MG63 (cell line): ENCODE data around the gene AMPH. TPM values are rescaled to one million over a fixed set of nuclear protein-coding genes. Genes with fewer than 3 reads are reported as not detected.
"Not testable (repeated sequence)": the region's sequence is repeated elsewhere in the genome, so short reads cannot be mapped to it uniquely, and the experiment has no call there.

Experiments
- DNase-seq: peaks from one replicate; pipeline ENCODE4 v3.0.0-alpha.2; 2020
- H3K27me3 ChIP-seq: fragments of 250-450 bp; sonication (Bioruptor Pico); 2 replicates; pipeline ENCODE4 v1.5.1; 2020; ENCODE audit warnings: mild to moderate bottlenecking, moderate library complexity
- H3K36me3 ChIP-seq: fragments of 250-450 bp; sonication (Bioruptor Pico); 2 replicates; pipeline ENCODE4 v1.5.1; 2020; ENCODE audit warnings: mild to moderate bottlenecking, moderate library complexity
- H3K4me3 ChIP-seq: fragments of 250-450 bp; sonication (Bioruptor Pico); 2 replicates; pipeline ENCODE4 v1.5.1; 2020; ENCODE audit warnings: mild to moderate bottlenecking, moderate library complexity
- H3K9me3 ChIP-seq: fragments of 250-450 bp; sonication (Bioruptor Pico); 2 replicates; pipeline ENCODE4 v1.5.1; 2020; ENCODE audit warnings: mild to moderate bottlenecking, moderate library complexity
- total RNA-seq: library from RNA; depleted of rRNA; stranded (reverse); fragments of >200 nt; shearing (Covaris generic); gene quantifications from 2 replicates; pipeline ENCODE4 v1.2.3, GENCODE V29; 2014; ENCODE audit warnings: low replicate concordance

AMPH gene
- total RNA-seq, 1 experiment from 2014 or later, result 1.6 TPM

GRCh38 chr7:38571620-38572019 is 59.6 kb downstream of the AMPH start:
- not testable (repeated sequence) for H3K36me3 ChIP-seq, DNase-seq, H3K9me3 ChIP-seq, H3K4me3 ChIP-seq, H3K27me3 ChIP-seq

GRCh38 chr7:38568497-38568896 is 62.7 kb downstream of the AMPH start:
- no peak for DNase-seq
- Histone ChIP-seq H3K9me3 (no peaks in the 10 kb centered on the region), H3K36me3 (no peaks in the 10 kb centered on the region), H3K4me3 (no peak overlapping the region), H3K27me3 (no peaks in the 10 kb centered on the region)

- no peak overlapping the region for H3K4me3 ChIP-seq
- no peaks in the 10 kb centered on the region for H3K27me3 ChIP-seq
- DNase-seq, result no peak
- H3K9me3 ChIP-seq, result no peaks in the 10 kb centered on the region
- H3K36me3 ChIP-seq, result no peaks in the 10 kb centered on the region
Observed at GRCh38 chr7:38565289-38565688, 65.9 kb downstream of the AMPH start.

GRCh38 chr7:38563741-38564140 is 67.4 kb downstream of the AMPH start:
- H3K4me3 ChIP-seq, result no peak overlapping the region
- no peaks in the 10 kb centered on the region for H3K9me3 ChIP-seq
- no peaks in the 10 kb centered on the region for H3K36me3 ChIP-seq
- no peaks in the 10 kb centered on the region for H3K27me3 ChIP-seq
- no peak for DNase-seq

GRCh38 chr7:38561166-38561565 is 70.0 kb downstream of the AMPH start:
- Histone ChIP-seq H3K4me3 (no peak overlapping the region), H3K9me3 (no peaks in the 10 kb centered on the region), H3K36me3 (no peaks in the 10 kb centered on the region), H3K27me3 (no peaks in the 10 kb centered on the region)
- peak; percentile 72 for DNase-seq

- Histone ChIP-seq H3K4me3 (no peak overlapping the region), H3K27me3 (no peaks in the 10 kb centered on the region), H3K36me3 (no peaks in the 10 kb centered on the region), H3K9me3 (no peaks in the 10 kb centered on the region)
- peak; percentile 26 for DNase-seq
Observed at GRCh38 chr7:38558761-38559345, 72.3 kb downstream of the AMPH start.

GRCh38 chr7:38554586-38554985 is 76.6 kb downstream of the AMPH start:
- Histone ChIP-seq H3K36me3 (no peaks in the 10 kb centered on the region), H3K27me3 (no peaks in the 10 kb centered on the region), H3K4me3 (no peak overlapping the region), H3K9me3 (no peaks in the 10 kb centered on the region)
- no peak for DNase-seq

GRCh38 chr7:38550836-38551235 is 80.3 kb downstream of the AMPH start:
- DNase-seq, result no peak
- H3K9me3 ChIP-seq, result no peaks in the 10 kb centered on the region
- H3K4me3 ChIP-seq, result no peak overlapping the region
- H3K27me3 ChIP-seq, result no peaks in the 10 kb centered on the region
- no peaks in the 10 kb centered on the region for H3K36me3 ChIP-seq

- no peak for DNase-seq
- Histone ChIP-seq H3K36me3 (no peaks in the 10 kb centered on the region), H3K4me3 (no peak overlapping the region), H3K27me3 (no peaks in the 10 kb centered on the region), H3K9me3 (no peaks in the 10 kb centered on the region)
Observed at GRCh38 chr7:38548605-38549004, 82.6 kb downstream of the AMPH start.

- no peak overlapping the region for H3K4me3 ChIP-seq
- no peaks in the 10 kb centered on the region for H3K9me3 ChIP-seq
- H3K27me3 ChIP-seq, result no peaks in the 10 kb centered on the region
- no peaks in the 10 kb centered on the region for H3K36me3 ChIP-seq
- no peak for DNase-seq
Observed at GRCh38 chr7:38546763-38547162, 84.4 kb downstream of the AMPH start.

GRCh38 chr7:38545977-38546376 is 85.2 kb downstream of the AMPH start:
- H3K9me3 ChIP-seq, result no peaks in the 10 kb centered on the region
- no peaks in the 10 kb centered on the region for H3K36me3 ChIP-seq
- H3K4me3 ChIP-seq, result no peak overlapping the region
- no peaks in the 10 kb centered on the region for H3K27me3 ChIP-seq
- DNase-seq, result no peak

GRCh38 chr7:38542156-38542555 is 89.0 kb downstream of the AMPH start:
- Histone ChIP-seq H3K36me3 (no peaks in the 10 kb centered on the region), H3K4me3 (no peak overlapping the region), H3K27me3 (no peaks in the 10 kb centered on the region), H3K9me3 (no peaks in the 10 kb centered on the region)
- DNase-seq, result peak; percentile 44

GRCh38 chr7:38541440-38541839 is 89.7 kb downstream of the AMPH start:
- peak; percentile 23 for DNase-seq
- Histone ChIP-seq H3K27me3 (no peaks in the 10 kb centered on the region), H3K4me3 (no peak overlapping the region), H3K36me3 (no peaks in the 10 kb centered on the region), H3K9me3 (no peaks in the 10 kb centered on the region)

- no peaks in the 10 kb centered on the region for H3K36me3 ChIP-seq
- DNase-seq, result no peak
- no peaks in the 10 kb centered on the region for H3K27me3 ChIP-seq
- no peak overlapping the region for H3K4me3 ChIP-seq
- no peaks in the 10 kb centered on the region for H3K9me3 ChIP-seq
Observed at GRCh38 chr7:38539477-38540081, 91.6 kb downstream of the AMPH start.

GRCh38 chr7:38535073-38535472 is 96.1 kb downstream of the AMPH start:
- Histone ChIP-seq H3K4me3 (no peak overlapping the region), H3K9me3 (no peaks in the 10 kb centered on the region), H3K27me3 (no peaks in the 10 kb centered on the region; the same call in 1 of the 2 replicates), H3K36me3 (no peaks in the 10 kb centered on the region)
- no peak for DNase-seq

GRCh38 chr7:38525857-38526256 is 105.3 kb downstream of the AMPH start:
- Histone ChIP-seq H3K4me3 (no peak overlapping the region), H3K36me3 (no peaks in the 10 kb centered on the region), H3K27me3 (no peaks in the 10 kb centered on the region; the same call in 1 of the 2 replicates), H3K9me3 (no peaks in the 10 kb centered on the region)
- no peak for DNase-seq

GRCh38 chr7:38524786-38525185 is 106.4 kb downstream of the AMPH start:
- peak; percentile 11 for DNase-seq

GRCh38 chr7:38520741-38521140 is 110.4 kb downstream of the AMPH start:
- no peaks in the 10 kb centered on the region for H3K9me3 ChIP-seq
- no peak for DNase-seq
- H3K27me3 ChIP-seq, result no peaks in the 10 kb centered on the region
- H3K36me3 ChIP-seq, result no peaks in the 10 kb centered on the region
- no peak overlapping the region for H3K4me3 ChIP-seq

More at GRCh38 chr7:38524786-38525185, 106.4 kb downstream of the AMPH start:
- H3K4me3 ChIP-seq, result no peak overlapping the region
- H3K36me3 ChIP-seq, result no peaks in the 10 kb centered on the region
- no peaks in the 10 kb centered on the region for H3K9me3 ChIP-seq
- no peaks in the 10 kb centered on the region for H3K27me3 ChIP-seq
